ENCODE results near the gene KCNN3.

Gene KCNN3

DNA sequence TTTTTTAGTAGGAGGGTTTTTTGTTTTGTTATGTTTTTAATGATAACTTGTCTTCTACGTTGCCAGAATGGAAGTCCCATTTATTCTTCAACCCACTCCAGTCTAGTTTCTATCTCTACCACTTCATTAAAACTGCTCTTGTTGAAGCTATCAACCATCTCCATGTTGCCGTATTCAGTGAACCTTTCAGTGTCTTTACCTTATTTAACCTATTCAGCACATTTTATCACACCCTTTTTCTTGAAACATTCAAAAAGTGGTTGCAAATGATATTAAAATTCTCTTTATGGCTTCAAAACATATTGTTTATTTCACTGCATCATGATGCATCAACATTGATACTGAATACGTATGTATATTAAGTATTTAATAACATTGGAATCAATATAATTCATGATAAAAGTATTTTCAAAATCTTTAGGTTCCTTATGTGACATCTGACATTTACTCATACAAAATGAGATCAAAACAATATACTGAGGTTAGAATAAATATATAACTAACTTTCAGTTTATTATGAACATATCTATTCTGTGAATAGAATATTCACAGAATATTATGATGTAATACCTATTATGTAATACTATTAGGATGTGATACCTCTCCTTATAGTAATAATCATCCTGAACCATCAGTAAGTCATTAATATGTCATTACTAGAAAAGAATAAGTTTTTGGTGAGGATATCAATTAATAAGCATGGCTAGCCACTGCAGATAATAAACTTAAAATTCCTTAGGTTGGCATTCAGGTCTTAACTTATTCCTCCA, 210.1 kb downstream of the KCNN3 start:
- no peak for DNase-seq (ENCODE audit: low spot score)

DNA sequence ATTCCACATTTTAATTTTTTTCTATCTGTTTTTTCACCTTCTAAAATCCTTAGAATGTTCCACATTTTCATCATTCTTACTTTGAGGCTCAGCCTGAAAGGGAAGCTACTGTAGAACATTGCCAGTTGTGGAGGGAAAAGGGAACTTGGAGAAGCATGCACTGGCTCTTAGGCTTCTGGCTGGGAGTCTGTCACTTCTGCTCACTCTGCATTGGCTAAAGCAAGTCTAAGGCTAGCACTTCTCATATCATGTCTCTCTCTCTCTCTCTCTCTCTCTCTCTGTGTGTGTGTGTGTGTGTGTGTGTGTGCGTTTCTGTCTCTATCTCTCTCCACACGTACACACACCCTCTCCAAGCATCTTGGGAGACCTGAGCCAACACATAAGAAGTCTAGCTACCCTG, 212.5 kb downstream of the KCNN3 start:
- DNase-seq (ENCODE audit: low spot score), result no peak

DNA sequence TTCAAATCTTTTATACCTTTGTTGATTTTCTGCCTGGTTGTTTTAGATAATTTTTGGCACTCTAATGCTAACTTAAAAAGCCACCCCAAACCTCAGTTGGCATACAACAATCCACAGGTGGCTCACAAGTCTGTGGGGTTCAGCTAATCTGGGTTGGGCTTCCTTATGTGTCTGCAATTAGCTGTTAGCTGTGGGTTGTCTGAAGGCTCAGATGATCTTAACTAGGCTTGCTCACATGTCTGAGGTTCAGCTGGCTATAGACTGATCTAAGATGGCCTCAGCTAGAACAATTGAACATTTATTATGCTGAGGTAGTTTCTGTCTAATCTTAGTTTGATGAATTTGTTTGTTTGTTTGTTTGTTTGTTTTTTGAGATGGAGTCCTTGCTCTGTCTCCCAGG, 217.2 kb downstream of the KCNN3 start:
- DNase-seq (ENCODE audit: low spot score), result no peak
